ENCODE data around the gene MTG2. TPM values are rescaled to one million over a fixed set of nuclear protein-coding genes. Genes with fewer than 3 reads are reported as not detected.
A peak's percentile ranks its signal among the peaks of the same experiment; 100 is the strongest.

MTG2 gene
- total and polyA plus RNA-seq, 2 of the 8 experiments (the other 6 are each of a cell fraction or from before 2014, with no cell fraction given), result 14.4 to 22.8 TPM

DNA sequence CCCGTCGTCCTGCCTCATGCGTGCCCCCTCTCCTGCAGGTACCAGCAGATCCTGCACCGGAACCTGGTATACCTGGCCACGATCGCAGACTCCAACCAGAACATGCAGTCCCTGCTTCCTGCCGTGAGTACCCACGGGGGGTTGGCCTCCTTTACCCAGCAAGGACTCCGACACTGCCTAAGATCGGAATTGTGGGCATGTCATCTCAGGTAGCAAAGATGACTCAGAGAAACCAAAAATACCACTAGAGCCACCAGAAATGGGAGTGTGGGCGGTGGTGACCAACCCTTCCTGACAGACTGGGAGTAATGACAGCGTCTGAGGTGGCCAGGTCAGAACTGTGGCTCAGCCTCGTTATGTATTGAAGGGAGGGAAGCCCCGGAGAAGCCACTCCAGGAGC, 23.0 kb upstream of the MTG2 start:
- Histone ChIP-seq H2BK20ac (ENCODE audit: low read length) (no peak overlapping the region), H2BK15ac (ENCODE audit: low read length) (no peak overlapping the region), H2AK5ac (ENCODE audit: low read depth, low read length) (no peak overlapping the region), H3K79me2 (ENCODE audit: control insufficient read depth in 1 of 2, insufficient read depth in 2 of 2, low read length in 2 of 2) (peaks cover 5 to 50% of the 10 kb centered on the region in 2 experiments; a peak in 3 of 4 replicates), H3K27me3 (replicated peaks in 1 of 4; ENCODE audit: control insufficient read depth in 3 of 4, extremely low read depth in 1 of 4, insufficient read depth in 3 of 4, low read length in 3 of 4) (no peaks in the 10 kb centered on the region), H3K36me3 (ENCODE audit: control insufficient read depth in 2 of 4, insufficient read depth in 4 of 4, low read length in 3 of 4) (peaks cover 11 to 33% (median 22%) of the 10 kb centered on the region in 4 experiments), H2BK5ac (ENCODE audit: low read depth, low read length) (peak overlapping the region; percentile 40; the same call in 1 of the 2 replicates), H3K18ac (ENCODE audit: extremely low read depth, low read length) (no peak overlapping the region), H3K9ac (replicated peaks in 1 of 4; ENCODE audit: extremely low read depth in 1 of 4, low read depth in 3 of 4, low read length in 3 of 4) (no peak overlapping the region), H3K79me1 (ENCODE audit: low read depth, low read length) (peaks cover 15% of the 10 kb centered on the region), H3K9me3 (ENCODE audit: insufficient read depth in 2 of 2, low read depth in 1 of 2, low read length in 1 of 2) (no peaks in the 10 kb centered on the region), H2BK120ac (replicated peaks; ENCODE audit: low read depth, low read length) (no peak overlapping the region), H2BK12ac (ENCODE audit: low read depth, low read length) (no peak overlapping the region), H3K27ac (ENCODE audit: low read depth, low read length) (no peak overlapping the region), H3K23me2 (ENCODE audit: low read depth, low read length) (no peaks in the 10 kb centered on the region), H3K56ac (replicated peaks; ENCODE audit: insufficient read length, low read depth, low read length) (no peak overlapping the region), H2AFZ (ENCODE audit: low read length) (no peak overlapping the region), H4K91ac (replicated peaks; ENCODE audit: insufficient read length, low read length) (no peak overlapping the region), H3K4me1 (replicated peaks in 1 of 4; ENCODE audit: control insufficient read depth in 3 of 4, insufficient read depth in 4 of 4, low read length in 3 of 4) (peaks cover 0 to 16% (median 8%) of the 10 kb centered on the region in 4 experiments; a peak in 6 of 7 replicates), H4K20me1 (replicated peaks in 1 of 2; ENCODE audit: control insufficient read depth in 1 of 2, insufficient read depth in 2 of 2, low read length in 2 of 2) (peaks cover 19 to 54% of the 10 kb centered on the region in 2 experiments), H4K5ac (ENCODE audit: insufficient read length, low read depth, low read length) (no peak overlapping the region), H4K8ac (ENCODE audit: extremely low read depth, insufficient read depth, low read length) (no peak overlapping the region), H3K23ac (ENCODE audit: insufficient read length) (no peak overlapping the region), H3K14ac (ENCODE audit: insufficient read length) (no peak overlapping the region), H3K4ac (replicated peaks; ENCODE audit: insufficient read length, low read depth, low read length) (no peak overlapping the region), H3K4me2 (ENCODE audit: insufficient read depth in 1 of 2, low read depth in 2 of 2, low read length in 2 of 2) (no peak overlapping the region), H3K4me3 (ENCODE audit: extremely low read depth in 1 of 4, insufficient read depth in 2 of 4, low read depth in 3 of 4, low read length in 4 of 4) (no peak overlapping the region)
- TF ChIP-seq CREB1 (IDR thresholded peaks at IDR 0.05) (no peak), EGR1 (IDR thresholded peaks at IDR 0.05; ENCODE audit: borderline replicate concordance, low read depth, low read length) (no peak), NANOG (IDR thresholded peaks at IDR 0.05; ENCODE audit: insufficient read depth, low read depth, low read length, poor library complexity, severe bottlenecking) (no peak), RBBP5 (IDR thresholded peaks at IDR 0.05; ENCODE audit: borderline replicate concordance, low read depth, low read length) (no peak), KDM5A (IDR thresholded peaks at IDR 0.05; ENCODE audit: low read length) (no peak), ASH2L (IDR thresholded peaks at IDR 0.05; ENCODE audit: low read length) (no peak), JUN (IDR thresholded peaks at IDR 0.05; ENCODE audit: low read depth, low read length) (no peak), MAFK (IDR thresholded peaks at IDR 0.05; ENCODE audit: low read depth, low read length) (no peak), POU5F1 (IDR thresholded peaks at IDR 0.05; ENCODE audit: low read depth, low read length) (no peak), EZH2 (IDR thresholded peaks at IDR 0.05; ENCODE audit: low read depth, low read length, severe bottlenecking) (no peak), SRF (IDR thresholded peaks at IDR 0.05; ENCODE audit: low read depth, low read length) (no peak), POLR2A (IDR thresholded peaks at IDR 0.05; ENCODE audit: control extremely low read depth in 1 of 2, low read depth in 2 of 2, low read length in 2 of 2) (no peak), POLR2AphosphoS5 (IDR thresholded peaks at IDR 0.05; ENCODE audit: low read depth, low read length) (no peak), PHF8 (conservative IDR thresholded peaks at IDR 0.05; ENCODE audit: low read depth, low read length) (no peak), SIX5 (IDR thresholded peaks at IDR 0.05; ENCODE audit: low read depth, low read length) (no peak)
- TF ChIP-seq, protein P1, sequence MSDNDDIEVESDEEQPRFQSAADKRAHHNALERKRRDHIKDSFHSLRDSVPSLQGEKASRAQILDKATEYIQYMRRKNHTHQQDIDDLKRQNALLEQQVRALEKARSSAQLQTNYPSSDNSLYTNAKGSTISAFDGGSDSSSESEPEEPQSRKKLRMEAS (IDR thresholded peaks at IDR 0.05), result no peak
- CTCF ChIA-PET (ENCODE audit: partially characterized antibody), result no interaction called here
- POLR2A ChIA-PET (ENCODE audit: partially characterized antibody), result interaction anchor here (1.9 kb wide), 1 partner anchor 12 kb away, joined by 5 read pairs; no protein-coding TSS in a partner anchor
- 92% methylated on average over 13 of the region's 14 CpGs; no CpG with 5 or more reads in 1 of the 2 experiments for WGBS, 2 experiments (ENCODE audit: extremely low coverage in 1 of 2, insufficient coverage in 1 of 2, insufficient read length in 1 of 2, insufficient replicate concordance in 2 of 2, low coverage in 1 of 2, low lambda C conversion rate in 2 of 2, missing lambda C conversion rate in 1 of 2)
- FAIRE-seq, result no peak
- DNase-seq (ENCODE audit: low read depth in 1 of 2, low spot score in 2 of 2), result no peak
